NCI-H2081 (cell line): ENCODE measurements around the gene ANO4.
A peak's percentile ranks its signal among the peaks of the same experiment; 100 is the strongest.

Experiments used
- DNase-seq, 2 experiments: peaks; one replicate each; lab custom pipeline; 2025; lab: John Stamatoyannopoulos, UW

The ANO4 gene

GRCh38 chr12:100794441-100795173, at the start of gene ANO4:
TSS of gene ANO4 (plus strand) at chr12:100794776. CDS start at chr12:100901786, 107,010 bp downstream.
- no peak for DNase-seq

GRCh38 chr12:100745378-100746071, 49.1 kb upstream of the ANO4 start:
- no peak for DNase-seq

DNA sequence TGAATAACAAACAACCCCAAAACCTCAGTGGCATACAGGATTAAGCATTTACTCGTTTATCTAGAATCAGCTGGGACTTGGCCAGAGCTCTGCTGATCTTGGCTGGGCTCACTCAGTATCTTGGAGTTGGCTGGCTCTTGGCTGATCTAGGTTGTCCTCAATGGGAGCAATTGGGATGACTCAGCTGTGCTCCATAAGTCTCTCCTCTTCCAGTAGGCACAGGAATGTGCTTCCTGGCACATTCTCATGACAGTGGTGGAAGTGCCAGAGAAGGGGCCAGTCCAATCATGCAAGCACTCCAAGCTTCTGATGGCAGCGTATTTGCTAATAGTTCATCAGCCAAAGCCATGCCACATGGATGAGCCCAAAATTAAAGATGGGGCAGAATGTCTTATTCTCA, 41.7 kb upstream of the ANO4 start:
- no peak for DNase-seq

DNA sequence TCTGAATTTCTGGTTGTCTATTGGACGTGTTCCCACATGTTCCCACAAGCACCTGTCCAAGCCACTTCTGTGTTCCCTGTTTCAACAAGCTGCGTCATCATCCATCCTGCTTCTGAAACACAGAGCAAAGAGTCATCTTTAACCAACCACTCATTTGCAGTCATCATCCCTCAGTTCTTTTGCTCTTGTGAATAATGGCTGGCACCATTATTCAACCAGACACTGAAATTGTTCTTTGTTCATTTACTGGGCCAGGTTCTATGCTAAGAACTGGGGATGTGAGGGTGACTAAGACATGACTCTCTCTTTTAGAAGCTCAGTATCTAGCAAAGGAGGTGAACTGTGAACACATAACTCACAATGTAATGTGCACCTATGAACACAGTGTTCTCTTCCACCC, 40.7 kb upstream of the ANO4 start:
- DNase-seq = peak; percentile 10 to 67

DNA sequence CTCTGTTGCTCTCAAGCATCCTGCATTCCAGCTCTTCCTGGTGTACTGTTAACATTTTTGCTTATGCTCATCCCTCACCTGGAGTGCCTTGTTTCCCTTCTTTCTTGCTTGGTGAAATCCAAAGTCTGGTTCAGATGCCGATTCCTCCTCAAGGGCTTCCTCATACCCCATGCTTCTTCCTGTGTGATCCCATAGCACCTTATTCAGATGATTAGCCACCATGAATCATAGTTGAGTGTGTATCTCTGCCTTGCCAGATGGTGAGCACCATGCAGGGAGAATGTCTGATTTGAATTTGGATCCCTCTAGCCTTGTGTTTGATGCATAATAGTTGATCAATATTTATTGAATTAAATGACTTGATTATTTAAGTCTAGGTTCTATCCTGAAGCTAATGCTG, 39.4 kb upstream of the ANO4 start:
- peak in 1 of 2 experiments; percentile 59 for DNase-seq

GRCh38 chr12:100758083-100758482, 36.5 kb upstream of the ANO4 start:
- no peak for DNase-seq

GRCh38 chr12:100767371-100767770, 27.2 kb upstream of the ANO4 start:
- DNase-seq = no peak

DNA sequence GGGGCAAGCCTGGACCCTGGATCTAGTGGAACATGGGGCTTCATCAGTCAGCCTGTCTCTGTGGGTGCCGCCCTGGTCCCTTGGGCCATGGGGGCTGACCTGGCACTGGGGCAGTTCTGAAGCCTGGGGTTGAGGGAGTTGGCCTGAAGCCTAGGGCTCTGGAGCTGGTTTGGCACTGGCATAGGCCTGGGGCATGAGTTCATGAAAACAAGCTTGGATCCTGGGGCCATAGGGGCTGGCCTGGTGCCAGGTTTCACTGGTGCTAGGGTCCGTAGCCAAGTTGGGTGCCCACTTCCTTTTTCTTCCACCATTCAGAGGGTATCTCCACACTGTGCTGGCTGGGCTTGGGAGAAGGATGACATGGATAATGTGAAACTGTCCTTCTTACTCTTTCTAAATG, 26.6 kb upstream of the ANO4 start:
- DNase-seq = no peak

- no peak for DNase-seq
These were observed 15.5 kb upstream of the ANO4 start for GRCh38 chr12:100778967-100779590.

DNA sequence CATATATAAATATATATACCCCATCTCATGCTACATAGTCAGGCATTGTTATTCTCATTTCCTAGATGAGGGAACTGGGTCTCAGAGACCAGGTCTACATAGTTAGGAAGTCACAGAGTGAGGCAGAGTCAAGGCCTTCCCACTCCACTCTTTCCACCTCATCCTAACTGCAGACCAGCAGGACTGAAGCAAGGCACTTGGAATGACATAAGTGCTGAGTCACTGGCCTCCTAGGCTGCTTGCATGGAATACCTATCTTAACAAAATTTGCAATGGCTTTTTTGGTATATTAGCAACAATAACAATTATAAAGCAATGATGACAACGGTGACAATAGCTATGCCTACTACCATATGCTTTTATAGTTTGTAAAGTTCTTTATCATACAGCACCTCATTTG, 5.4 kb upstream of the ANO4 start:
- DNase-seq = no peak

- DNase-seq = no peak
These were observed 4.6 kb upstream of the ANO4 start for GRCh38 chr12:100789975-100790374.

- no peak for DNase-seq
These were observed 4.0 kb upstream of the ANO4 start for GRCh38 chr12:100790552-100790951.

DNA sequence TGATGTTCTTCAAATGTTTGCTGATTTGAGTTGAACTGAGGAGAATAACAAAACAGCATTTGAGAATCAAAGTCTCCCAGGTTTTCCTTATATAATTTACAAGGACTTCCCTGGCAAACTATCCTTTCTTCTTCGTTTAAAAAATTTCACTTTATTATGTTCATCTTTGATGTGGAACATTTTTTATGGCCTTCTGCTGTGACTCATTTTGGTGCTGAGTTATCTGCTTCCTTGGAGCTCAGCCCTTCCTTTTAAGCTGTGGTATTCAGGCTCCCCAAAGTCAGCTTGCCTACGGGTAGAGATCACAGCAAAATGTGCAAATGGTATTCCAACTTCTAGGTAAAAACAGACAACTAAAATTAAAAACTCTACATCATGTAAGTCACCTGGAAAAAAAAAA, 1.4 kb upstream of the ANO4 start:
- no peak for DNase-seq

DNA sequence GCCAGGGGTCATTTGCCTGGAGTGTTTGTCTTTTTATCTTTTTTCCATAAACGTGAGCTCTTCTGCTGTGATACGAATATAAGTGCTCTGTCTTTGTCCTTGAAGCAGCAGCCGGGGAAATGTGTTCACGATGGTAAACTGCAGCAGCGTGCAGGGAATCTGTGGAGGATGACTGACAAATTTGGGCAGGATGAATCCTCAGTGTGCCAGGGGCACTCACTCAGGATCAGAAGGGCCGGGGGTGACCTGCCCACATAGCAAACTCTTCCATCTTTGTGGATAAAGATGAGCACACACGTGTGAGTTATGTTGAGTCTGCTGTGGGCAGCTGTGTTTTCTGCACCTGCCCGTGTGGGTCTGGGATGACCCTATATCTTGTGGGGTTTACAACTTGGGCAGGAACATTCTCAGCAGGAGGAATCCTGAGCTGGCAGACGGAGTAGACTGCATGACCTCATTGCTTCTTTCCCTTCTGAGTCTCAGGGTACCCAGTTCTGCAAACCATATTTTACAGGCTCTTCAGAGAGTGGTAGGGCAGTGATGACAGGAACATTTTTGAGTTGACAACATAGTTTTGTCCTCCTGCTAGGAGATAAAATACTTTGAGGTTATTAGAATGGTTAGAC, 711 bp downstream of the ANO4 start:
- no peak for DNase-seq

GRCh38 chr12:100795800-100796179, 1.2 kb downstream of the ANO4 start:
- no peak for DNase-seq

- no peak for DNase-seq
These were observed 2.0 kb downstream of the ANO4 start for GRCh38 chr12:100796621-100797020.

DNA sequence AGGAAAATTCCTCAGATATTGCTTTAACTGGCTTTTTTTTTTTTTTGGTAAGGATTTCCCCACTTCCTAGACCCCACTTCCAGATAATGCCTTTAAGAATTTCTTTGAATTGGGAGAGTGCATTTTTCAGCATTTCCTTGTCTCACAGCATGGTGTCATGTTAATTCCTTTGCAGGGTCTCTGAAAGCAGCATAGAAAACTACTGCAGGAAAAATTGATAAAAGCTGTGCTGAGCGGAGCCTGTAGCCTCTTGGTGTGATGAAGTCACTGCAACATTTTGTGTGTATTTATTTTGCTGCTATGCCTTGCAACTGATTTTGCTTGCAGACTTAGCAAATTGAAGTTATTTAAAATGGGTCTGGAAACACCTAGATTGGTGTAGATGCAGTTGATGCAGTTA, 2.7 kb downstream of the ANO4 start:
- no peak for DNase-seq

DNA sequence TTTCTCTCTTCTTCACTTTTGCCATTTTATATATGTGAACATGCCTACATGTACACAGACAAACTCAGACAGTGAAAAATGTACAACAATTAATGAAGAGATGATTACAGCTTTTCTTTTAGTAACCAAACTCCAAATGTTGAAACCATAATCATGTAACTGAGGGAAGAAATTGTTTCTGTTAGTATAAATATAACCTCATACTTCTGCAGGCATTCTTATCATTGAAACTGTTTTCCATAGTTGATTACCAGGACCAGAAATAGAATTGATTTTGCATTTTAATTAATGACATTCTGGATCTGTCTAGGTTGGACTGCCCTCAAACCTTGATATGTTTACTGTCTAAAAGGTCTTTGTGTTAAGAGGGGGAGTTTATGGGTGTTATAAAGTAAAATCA, 3.2 kb downstream of the ANO4 start:
- no peak for DNase-seq

GRCh38 chr12:100798286-100799160, 3.9 kb downstream of the ANO4 start:
- DNase-seq = no peak

GRCh38 chr12:100799770-100800169, 5.2 kb downstream of the ANO4 start:
- no peak for DNase-seq

GRCh38 chr12:100800723-100801122, 6.1 kb downstream of the ANO4 start:
- no peak for DNase-seq

DNA sequence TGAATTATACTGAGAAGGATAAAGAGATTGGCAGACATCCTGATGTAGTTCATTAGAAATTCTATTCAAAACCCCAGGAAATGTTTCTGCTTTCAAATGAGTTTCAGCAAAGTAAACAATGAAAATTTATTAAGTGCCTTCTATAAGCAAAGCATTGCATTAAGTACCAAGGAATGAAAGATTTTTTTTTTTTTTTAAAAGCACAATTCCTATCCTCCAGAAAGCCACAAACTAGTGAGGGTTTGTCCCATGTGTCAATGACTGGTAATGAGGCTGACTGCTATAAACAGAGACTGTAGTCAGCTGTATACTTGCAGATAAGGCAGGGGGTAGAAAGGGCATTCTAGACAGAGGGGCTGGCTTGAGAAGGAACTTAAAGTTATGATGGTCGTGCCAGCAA, 6.7 kb downstream of the ANO4 start:
- DNase-seq = no peak
